AG04449 (cell line): ENCODE data around the gene STK32C.

Experiments used
- CTCF ChIA-PET: fragments of 350-600 bp; formaldehyde crosslinking; extraction: SDS; loops from one replicate; lab custom pipeline; 2021; ENCODE audit warnings: antibody characterized with exemption; lab: Yijun Ruan, JAX
- POLR2A ChIA-PET: fragments of 400-600, 350-600 bp; formaldehyde crosslinking; extraction: SDS; loops from one replicate; lab custom pipeline; 2020; ENCODE audit warnings: antibody characterized with exemption, inconsistent platforms; lab: Yijun Ruan, JAX
- DNase-seq: peaks from one replicate; pipeline ENCODE4 v3.0.0-alpha.2; 2010; ENCODE audit warnings: low read depth, low spot score
- H3K4me3 ChIP-seq: 2 replicates; pipeline ENCODE4 v1.5.1; 2011; ENCODE audit warnings: low read depth, mild to moderate bottlenecking, control low read depth, low read length
- TF ChIP-seq, protein P1 (sequence below): IDR thresholded peaks from one replicate; pipeline ENCODE4 v1.5.1; 2011; ENCODE audit warnings: mild to moderate bottlenecking, moderate library complexity, low read length, control low read depth, inconsistent platforms; ENCODE audit not compliant: insufficient read depth; ENCODE audit errors: missing control alignments

STK32C gene

DNA sequence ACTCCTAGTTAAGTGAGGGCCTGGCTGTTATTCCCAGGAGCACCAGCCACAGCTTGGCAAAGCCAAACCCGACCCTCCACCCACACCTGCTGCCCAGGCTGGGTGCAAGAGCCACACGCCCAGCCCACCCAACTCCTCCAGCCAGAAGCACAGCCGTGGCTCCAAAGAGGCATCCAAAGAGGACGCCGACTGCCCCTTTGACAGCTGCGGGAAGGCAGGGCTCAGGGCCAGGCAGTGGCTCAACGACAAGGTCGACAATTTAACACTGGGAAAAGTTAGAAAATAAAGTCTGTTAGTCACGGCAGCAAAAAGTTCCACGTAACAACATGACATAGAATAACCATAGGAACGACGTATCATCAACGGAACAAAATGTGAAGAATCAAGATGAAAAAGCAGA, 66.7 kb downstream of the STK32C start:
- TF ChIP-seq, protein P1, sequence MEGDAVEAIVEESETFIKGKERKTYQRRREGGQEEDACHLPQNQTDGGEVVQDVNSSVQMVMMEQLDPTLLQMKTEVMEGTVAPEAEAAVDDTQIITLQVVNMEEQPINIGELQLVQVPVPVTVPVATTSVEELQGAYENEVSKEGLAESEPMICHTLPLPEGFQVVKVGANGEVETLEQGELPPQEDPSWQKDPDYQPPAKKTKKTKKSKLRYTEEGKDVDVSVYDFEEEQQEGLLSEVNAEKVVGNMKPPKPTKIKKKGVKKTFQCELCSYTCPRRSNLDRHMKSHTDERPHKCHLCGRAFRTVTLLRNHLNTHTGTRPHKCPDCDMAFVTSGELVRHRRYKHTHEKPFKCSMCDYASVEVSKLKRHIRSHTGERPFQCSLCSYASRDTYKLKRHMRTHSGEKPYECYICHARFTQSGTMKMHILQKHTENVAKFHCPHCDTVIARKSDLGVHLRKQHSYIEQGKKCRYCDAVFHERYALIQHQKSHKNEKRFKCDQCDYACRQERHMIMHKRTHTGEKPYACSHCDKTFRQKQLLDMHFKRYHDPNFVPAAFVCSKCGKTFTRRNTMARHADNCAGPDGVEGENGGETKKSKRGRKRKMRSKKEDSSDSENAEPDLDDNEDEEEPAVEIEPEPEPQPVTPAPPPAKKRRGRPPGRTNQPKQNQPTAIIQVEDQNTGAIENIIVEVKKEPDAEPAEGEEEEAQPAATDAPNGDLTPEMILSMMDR: no peak
- POLR2A ChIA-PET: no interaction called here
- no peak for DNase-seq
- CTCF ChIA-PET: no interaction called here
- no peak overlapping the region for H3K4me3 ChIP-seq

DNA sequence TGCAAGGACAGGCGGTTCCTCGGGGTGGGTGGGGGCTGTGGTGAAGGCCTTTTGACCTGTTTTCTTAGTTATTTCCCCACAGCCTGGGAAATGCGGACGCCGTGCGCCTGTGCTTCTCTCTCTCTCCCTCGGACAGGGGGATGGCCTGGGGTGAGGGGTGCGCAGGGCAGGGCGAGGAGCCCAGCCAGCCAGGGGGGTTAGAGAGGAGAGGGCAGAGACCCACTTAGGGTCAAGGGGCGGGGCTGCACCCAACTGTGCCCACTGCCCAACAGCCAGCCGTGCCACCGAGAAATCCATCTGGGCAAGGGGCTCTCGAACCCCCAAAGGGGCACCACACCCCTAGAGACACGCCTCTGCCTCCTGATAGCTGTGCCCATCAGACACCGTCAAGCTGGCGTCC, 67.2 kb downstream of the STK32C start:
- DNase-seq: no peak
- POLR2A ChIA-PET: no interaction called here
- TF ChIP-seq, protein P1: no peak
- CTCF ChIA-PET: no interaction called here
- no peak overlapping the region for H3K4me3 ChIP-seq

DNA sequence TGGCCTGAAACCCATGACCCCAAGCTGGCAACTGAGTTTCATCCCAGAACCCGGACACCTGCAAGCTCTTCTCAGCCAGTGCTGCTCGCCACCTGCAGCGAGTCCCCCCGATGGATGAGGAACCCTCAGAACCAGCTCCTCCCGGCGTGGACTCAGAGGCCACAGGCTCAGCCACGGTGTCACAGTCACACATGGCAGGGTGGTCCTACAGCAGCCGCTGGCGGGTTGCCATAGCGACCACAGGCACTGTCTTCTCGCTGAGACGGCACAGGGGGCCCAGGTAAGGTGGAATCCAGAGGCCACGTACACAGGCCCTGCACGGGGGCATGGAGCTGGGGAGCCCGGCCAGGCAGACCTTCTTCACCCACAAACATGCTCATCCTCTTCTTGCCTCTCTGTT, 67.6 kb downstream of the STK32C start:
- TF ChIP-seq, protein P1: no peak
- CTCF ChIA-PET: interaction anchor here (0.6 kb wide), 1 partner anchor 16 kb away, joined by 3 read pairs; no protein-coding TSS in a partner anchor
- H3K4me3 ChIP-seq: no peak overlapping the region
- DNase-seq: no peak
- POLR2A ChIA-PET: no interaction called here

DNA sequence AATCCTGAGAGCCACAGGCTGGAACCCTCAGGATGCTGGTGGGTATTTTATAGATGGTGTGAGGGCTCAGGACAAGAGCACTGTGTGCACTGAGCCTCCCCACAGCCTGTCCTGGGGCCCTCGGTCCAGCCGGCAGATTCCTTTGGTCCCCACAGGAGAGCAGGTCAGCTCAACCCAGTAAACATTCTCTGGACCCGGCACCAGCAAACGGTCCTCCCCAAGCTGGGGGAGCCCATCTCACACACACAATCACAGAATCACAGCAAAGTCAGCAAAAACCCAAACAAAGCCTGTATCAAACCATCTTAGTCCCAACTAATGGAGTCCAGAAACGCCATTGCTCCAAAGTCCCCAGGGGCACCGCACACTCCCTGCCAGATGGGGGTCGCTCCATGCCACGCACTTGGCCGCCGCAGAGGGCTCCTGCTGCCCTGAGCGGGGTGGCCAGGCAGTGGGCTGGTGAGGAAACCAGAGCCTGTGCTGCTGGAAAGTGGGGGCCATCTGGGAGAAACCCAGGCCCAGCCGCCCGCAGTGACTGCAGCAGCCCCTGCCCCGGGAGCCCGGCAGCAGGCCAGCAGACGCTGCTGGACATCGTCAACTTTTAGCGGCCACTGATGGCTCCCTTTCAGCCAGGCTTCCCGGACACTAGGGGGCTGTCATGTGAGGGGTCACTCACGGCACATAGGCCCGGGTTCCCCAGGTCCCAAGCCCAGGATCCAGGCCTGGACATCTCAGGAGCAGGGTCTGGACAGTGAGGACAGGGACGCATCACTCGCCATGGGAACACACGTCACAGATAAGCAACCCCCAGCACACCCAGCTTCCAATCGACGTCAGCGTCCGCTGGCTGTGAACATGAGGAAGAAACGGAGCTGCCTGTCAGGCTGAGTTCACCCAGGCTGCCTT, 68.4 kb downstream of the STK32C start:
- no peak overlapping the region for H3K4me3 ChIP-seq
- TF ChIP-seq, protein P1: no peak
- ChIA-PET POLR2A (no interaction called here), CTCF (interaction anchor here (0.6 kb wide), 1 partner anchor 15 kb away, joined by 3 read pairs; no protein-coding TSS in a partner anchor)
- no peak for DNase-seq

DNA sequence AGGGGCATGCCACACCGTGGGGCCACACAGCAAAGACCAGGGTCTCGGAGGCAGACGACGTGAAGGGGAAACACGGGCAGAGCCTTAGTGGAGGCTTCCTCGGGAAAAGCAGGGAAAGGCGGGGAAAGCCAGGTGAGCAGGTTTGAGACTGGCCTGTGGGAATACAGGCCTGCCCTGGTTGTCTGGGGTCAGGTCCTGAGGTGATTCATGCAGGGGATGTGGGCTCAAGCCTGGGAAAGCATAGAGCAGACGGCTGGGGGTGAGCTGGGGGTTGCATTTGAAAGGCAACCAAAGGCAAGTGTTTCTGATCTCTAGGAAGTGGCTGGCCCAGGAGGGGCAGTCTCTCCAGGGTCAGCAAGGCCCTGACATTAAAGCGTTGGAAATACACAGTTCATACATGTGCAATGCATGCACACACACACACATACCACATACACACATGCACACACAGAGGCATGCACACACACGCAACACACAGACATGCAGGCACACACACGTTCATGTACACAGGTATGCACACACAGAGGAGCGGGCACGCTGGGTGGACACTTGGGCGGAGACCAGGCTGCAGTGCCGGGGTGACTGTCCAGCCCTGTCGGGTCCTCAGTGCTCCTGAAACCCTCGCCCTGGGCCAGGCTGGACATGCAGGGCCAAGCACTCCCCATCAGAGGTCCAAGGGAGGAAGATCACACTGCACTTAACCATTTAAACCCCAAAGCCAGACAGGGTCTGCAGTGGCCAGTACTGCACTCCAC, 69.2 kb downstream of the STK32C start:
- no peak for DNase-seq
- ChIA-PET POLR2A (no interaction called here), CTCF (no interaction called here)
- no peak overlapping the region for H3K4me3 ChIP-seq
- TF ChIP-seq, protein P1: no peak

DNA sequence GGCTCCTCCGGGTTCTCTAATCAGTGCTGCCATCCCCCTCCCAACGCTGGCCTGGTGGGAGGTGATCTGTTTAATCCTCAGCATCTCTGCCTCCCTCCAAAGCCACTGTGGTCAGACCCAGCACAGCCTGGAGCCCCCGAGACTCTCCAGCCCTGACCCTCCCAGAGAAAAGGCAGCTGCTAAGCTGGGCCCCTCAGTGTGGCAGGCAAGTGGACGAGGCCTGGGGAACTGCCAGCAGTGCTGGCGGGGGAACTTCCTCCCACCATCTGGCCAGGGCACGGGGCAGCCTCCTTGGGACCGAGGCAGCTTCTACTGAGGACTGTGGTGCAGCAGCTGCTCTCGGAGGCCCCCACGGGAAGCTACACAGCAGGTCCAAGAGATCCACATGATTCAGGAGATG, 69.9 kb downstream of the STK32C start:
- TF ChIP-seq, protein P1: no peak
- DNase-seq: no peak
- ChIA-PET POLR2A (no interaction called here), CTCF (no interaction called here)
- H3K4me3 ChIP-seq: no peak overlapping the region
